GM12875 (cell line): ENCODE results near the gene GPRC5C.
A peak's percentile ranks its signal among the peaks of the same experiment; 100 is the strongest.

ENCODE experiments used
- H3K4me3 ChIP-seq: one replicate; pipeline ENCODE4 v1.5.1; 2011; ENCODE audit warnings: low read depth, low read length, control low read depth
- TF ChIP-seq, protein P1 (sequence below): IDR thresholded peaks from 2 replicates; pipeline ENCODE4 v1.5.1; 2011; ENCODE audit warnings: low read depth, mild to moderate bottlenecking, control low read depth, inconsistent platforms, low read length, moderate library complexity, borderline replicate concordance; ENCODE audit not compliant: insufficient read depth

The GPRC5C gene, protein sequence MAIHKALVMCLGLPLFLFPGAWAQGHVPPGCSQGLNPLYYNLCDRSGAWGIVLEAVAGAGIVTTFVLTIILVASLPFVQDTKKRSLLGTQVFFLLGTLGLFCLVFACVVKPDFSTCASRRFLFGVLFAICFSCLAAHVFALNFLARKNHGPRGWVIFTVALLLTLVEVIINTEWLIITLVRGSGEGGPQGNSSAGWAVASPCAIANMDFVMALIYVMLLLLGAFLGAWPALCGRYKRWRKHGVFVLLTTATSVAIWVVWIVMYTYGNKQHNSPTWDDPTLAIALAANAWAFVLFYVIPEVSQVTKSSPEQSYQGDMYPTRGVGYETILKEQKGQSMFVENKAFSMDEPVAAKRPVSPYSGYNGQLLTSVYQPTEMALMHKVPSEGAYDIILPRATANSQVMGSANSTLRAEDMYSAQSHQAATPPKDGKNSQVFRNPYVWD

DNA sequence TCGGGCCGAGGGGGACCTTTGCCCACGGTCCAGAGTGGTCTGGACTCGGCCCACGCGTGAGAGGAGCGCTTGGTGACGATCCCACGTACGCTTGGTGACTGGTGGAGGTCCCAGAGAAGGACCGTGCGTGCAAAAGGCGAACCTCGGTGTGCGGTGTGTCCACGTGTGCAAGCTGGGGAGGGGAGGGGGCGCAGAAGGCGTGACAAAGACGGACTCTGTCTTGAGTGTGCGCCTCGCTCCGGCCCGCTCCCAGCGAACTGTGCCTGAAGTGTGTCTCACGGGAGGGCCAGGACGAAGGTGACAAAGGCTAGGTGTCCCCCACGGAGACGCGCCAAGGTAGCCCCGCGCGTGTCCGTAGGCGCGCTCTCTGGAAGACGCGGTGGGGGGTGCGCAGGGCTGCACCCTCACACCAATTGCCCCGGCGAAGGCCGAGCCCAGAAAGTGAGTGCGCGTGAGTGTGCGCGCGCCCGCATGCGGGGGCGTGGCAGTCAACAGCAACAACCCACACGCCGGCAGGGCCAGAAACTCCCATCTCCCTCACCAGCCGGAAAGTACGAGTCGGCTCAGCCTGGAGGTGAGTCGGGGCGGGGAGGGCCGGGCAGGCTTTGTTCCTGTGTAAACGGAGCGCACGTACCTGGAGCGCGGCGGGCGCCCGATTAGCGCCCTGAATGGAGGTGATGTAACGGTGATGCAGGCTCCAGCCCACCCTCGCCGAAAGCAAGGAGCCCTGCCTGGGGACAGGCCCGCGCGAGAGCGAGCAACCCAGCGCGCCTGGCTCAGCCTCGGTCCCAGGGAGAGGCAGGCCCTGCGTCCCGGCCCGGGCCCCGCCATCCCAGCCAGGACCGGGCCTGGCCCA is at the start of gene GPRC5C:
Gene GPRC5C (plus strand): TSS at position 521 of the 856 bp plus-strand sequence. CDS start 7,689 bp downstream, outside the sequence.
- H3K4me3 ChIP-seq, result peak within 1 kb of the TSS; percentile 23
- TF ChIP-seq, protein P1, sequence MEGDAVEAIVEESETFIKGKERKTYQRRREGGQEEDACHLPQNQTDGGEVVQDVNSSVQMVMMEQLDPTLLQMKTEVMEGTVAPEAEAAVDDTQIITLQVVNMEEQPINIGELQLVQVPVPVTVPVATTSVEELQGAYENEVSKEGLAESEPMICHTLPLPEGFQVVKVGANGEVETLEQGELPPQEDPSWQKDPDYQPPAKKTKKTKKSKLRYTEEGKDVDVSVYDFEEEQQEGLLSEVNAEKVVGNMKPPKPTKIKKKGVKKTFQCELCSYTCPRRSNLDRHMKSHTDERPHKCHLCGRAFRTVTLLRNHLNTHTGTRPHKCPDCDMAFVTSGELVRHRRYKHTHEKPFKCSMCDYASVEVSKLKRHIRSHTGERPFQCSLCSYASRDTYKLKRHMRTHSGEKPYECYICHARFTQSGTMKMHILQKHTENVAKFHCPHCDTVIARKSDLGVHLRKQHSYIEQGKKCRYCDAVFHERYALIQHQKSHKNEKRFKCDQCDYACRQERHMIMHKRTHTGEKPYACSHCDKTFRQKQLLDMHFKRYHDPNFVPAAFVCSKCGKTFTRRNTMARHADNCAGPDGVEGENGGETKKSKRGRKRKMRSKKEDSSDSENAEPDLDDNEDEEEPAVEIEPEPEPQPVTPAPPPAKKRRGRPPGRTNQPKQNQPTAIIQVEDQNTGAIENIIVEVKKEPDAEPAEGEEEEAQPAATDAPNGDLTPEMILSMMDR, result no peak

DNA sequence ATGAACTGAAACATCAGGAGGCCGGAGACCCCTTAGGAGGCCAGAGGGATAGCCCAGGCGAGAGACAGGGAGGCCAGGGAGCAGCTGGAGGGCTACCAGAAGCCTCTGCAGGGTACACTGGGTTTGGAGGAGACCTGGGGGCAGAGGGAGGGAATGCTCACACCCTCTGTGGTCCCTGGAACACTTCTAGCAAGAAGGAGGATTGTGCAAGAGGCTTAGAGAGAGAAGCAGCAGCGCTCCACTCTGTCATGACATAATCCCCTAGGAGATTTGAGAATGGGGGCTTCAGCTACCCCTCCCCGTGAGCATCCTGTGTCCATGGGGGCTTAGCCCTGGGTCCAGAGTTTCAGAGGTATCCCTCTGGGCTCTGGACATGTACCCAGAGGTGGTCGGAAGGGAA is 48.7 kb upstream of the GPRC5C start:
- no peak overlapping the region for H3K4me3 ChIP-seq

DNA sequence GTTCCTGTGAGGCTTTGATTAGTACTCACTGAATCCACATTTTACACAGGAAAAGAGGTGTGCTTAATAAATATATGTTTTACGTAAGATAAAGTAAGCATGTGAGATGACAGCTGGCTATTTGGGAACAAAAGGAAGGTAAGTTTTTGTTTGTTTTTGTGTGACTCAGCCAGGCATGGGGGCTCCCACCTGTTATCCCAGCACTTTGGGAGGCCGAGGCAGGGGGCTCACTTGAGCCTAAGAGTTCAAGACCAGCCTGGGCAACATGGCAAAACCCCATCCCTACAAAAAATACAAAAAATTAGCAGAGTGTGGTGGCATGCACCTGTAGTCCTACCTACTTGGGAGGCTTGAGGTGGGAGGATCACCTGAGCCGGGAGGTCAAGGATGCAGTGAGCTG is 46.7 kb upstream of the GPRC5C start:
- TF ChIP-seq, protein P1, result no peak
- no peak overlapping the region for H3K4me3 ChIP-seq

More for the DNA sequence above, 48.7 kb upstream of the GPRC5C start:
- TF ChIP-seq, protein P1, result no peak

DNA sequence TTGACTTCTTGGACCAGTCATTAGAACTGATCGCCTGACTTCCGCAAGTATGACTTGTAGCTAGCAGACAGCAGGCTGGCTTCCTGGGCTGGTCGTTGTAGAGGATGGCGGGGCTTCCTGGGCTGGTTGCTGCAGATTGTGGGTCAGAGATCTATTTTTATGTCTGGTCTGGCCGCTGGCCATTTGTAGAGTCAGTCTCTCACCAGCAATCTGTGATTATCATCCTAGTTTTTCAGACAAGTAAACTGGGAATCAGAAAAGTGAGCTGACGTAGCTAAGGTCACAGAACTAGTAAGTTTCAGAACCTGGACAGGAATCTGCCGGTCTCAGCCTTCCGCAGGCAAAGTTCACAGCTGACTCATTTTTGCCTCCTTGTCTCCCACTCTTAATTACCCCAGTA is 45.5 kb upstream of the GPRC5C start:
- no peak overlapping the region for H3K4me3 ChIP-seq
- TF ChIP-seq, protein P1, result no peak

DNA sequence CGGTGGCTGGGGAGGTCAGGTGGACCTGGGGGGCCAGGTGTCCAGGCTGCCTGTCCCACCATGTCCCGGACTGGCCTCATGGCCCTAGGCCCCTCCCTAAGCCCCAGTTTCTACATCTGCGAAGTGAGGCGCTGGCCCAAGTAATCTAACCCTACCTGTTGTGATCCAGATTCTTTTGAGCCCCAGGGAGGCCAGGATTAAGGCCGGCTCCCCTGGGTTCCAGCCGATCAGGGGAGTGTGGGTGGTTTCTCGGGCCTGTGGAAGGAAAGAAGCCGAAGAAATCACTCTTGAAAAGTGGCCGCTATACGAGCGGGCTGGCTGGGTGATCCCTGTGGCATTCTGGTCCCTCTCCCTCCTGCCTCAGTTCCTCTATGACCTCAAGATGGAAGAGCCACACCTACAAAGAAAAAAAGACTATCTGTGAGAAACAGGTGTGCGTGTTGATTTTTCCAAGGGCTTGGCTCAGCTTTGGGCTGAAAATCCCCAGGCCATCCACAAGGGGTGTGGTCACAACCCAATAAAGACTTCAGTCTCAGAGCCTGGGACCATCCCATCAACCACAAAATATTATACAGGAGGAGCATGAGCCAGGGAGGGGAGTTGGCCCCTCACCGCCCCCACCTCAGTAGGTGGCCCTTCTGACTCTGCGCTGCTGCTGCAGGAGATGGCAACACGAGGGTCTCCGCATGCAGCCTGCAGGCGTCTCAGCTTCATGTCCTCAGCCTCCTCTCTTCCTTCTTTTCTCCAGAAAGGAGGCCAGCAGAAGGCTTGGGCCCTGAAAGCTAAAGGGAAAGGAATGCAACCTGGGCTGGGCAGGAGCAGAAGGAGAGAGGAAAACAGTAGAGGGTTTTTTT is 44.3 kb upstream of the GPRC5C start:
- H3K4me3 ChIP-seq, result no peak overlapping the region
- TF ChIP-seq, protein P1, result no peak

DNA sequence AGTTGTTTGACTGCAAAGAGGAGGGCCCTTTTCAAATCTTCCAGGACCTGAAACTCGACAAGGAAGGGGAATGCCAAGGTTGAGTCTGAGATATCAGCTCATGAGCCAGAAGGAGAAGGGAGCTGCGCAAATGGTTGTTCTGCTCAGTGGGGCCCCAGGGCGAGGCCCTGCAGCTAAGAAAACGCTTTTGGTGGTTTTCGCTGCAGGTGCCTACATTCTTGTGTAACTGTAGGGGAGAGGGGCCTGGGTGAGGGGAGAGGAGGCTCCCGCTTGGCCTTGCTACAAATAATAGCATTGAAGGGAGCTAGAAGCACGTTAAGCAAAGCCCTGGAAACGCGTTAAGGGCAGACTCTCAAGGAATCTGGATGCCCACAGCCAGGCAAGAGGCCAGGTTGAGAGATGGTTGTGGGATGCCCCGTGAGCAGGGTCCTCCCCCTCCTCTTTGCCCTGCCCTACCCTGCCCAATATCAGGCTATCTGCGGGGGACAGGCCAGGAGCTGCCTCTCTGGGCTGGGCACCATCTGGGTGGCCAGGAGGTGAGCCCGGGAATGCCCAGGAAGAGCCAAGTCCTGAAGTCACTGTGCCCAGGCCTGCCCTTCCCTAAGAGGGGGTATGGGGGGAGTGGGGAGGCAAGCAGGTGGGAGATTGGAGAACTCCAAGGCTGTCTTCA is 42.7 kb upstream of the GPRC5C start:
- TF ChIP-seq, protein P1, result no peak
- no peak overlapping the region for H3K4me3 ChIP-seq
